GM19372 (cell line): ENCODE measurements around the gene CARS1.
A peak's percentile ranks its signal among the peaks of the same experiment; 100 is the strongest.

Experiments
- ATAC-seq: cut with Tn5 transposase; IDR thresholded peaks from one replicate; pipeline ENCODE4 v1.9.1; 2021; ENCODE audit warnings: mild to moderate bottlenecking, low read depth, moderate library complexity; ENCODE audit not compliant: unreplicated experiment

Gene CARS1

GRCh38 chr11:3057069-3057963 lies at the start of gene CARS1:
Gene CARS1, minus strand, starts transcription at chr11:3057423. Its CDS starts 56 bp downstream, at chr11:3057367.
- peak; percentile 98 for ATAC-seq

- no peak for ATAC-seq
Measured at GRCh38 chr11:3105791-3106735, 48.8 kb upstream of the CARS1 start.

- ATAC-seq: no peak
Measured at GRCh38 chr11:3104961-3105790, 48.0 kb upstream of the CARS1 start.

- ATAC-seq: no peak
Measured at GRCh38 chr11:3104051-3104714, 47.0 kb upstream of the CARS1 start.

GRCh38 chr11:3103076-3103475 lies 45.9 kb upstream of the CARS1 start:
- no peak for ATAC-seq

- no peak for ATAC-seq
Measured at GRCh38 chr11:3102641-3102921, 45.4 kb upstream of the CARS1 start.

- no peak for ATAC-seq
Measured at GRCh38 chr11:3101921-3102640, 44.9 kb upstream of the CARS1 start.

GRCh38 chr11:3099178-3099577 lies 42.0 kb upstream of the CARS1 start:
- ATAC-seq: no peak

GRCh38 chr11:3096909-3097530 lies 39.8 kb upstream of the CARS1 start:
- no peak for ATAC-seq

GRCh38 chr11:3095712-3096361 lies 38.6 kb upstream of the CARS1 start:
- no peak for ATAC-seq

- no peak for ATAC-seq
Measured at GRCh38 chr11:3094223-3094824, 37.1 kb upstream of the CARS1 start.

- ATAC-seq: no peak
Measured at GRCh38 chr11:3093281-3094191, 36.3 kb upstream of the CARS1 start.

GRCh38 chr11:3092603-3093141 lies 35.4 kb upstream of the CARS1 start:
- no peak for ATAC-seq

GRCh38 chr11:3091846-3092602 lies 34.8 kb upstream of the CARS1 start:
- no peak for ATAC-seq

GRCh38 chr11:3091081-3091845 lies 34.0 kb upstream of the CARS1 start:
- no peak for ATAC-seq
